Uterus (tissue), 4 donors: ENCODE measurements around the gene NFE2L3. TPM values are rescaled to one million over a fixed set of nuclear protein-coding genes. Genes with fewer than 3 reads are reported as not detected.

Experiments
- DNase-seq, 2 donors: peaks; one replicate each; pipeline ENCODE4 v3.0.0-alpha.2; 2019 to 2020
- H3K27ac ChIP-seq, 2 donors: fragments of 200-600 bp; sonication (generic); 1 replicate in 1 of 2; 2 replicates in 1 of 2; pipeline ENCODE4 v1.5.1; 2016 to 2018
- H3K27me3 ChIP-seq, 2 donors: fragments of 200-600 bp; sonication (generic); one replicate each; pipeline ENCODE4 v1.5.1; 2018 to 2019; ENCODE audit warnings: control low read depth in 1 of 2
- H3K36me3 ChIP-seq, 2 donors: fragments of 200-600 bp; sonication (generic); one replicate each; pipeline ENCODE4 v1.5.1; 2019; ENCODE audit warnings: control low read depth in 1 of 2
- H3K4me1 ChIP-seq, 2 donors: fragments of 200-600 bp; sonication (generic); one replicate each; pipeline ENCODE4 v1.5.1; 2018 to 2019; ENCODE audit warnings: control low read depth in 1 of 2
- H3K4me3 ChIP-seq, 2 donors: fragments of 200-600 bp; sonication (generic); 1 replicate in 1 of 2; 2 replicates in 1 of 2; pipeline ENCODE4 v1.5.1; 2018 to 2019; ENCODE audit warnings: mild to moderate bottlenecking in 1 of 2
- H3K9me3 ChIP-seq, 2 donors: fragments of 200-600 bp; sonication (generic); one replicate each; pipeline ENCODE4 v1.5.1; 2019; ENCODE audit warnings: control low read depth in 1 of 2
- CTCF ChIP-seq, 4 experiments: fragments of 200-600 bp in 2 of 4; fragments of 450-650 bp in 2 of 4; sonication (generic) in 2 of 4; IDR thresholded peaks; one replicate each; pipeline ENCODE4 v1.5.1; 2016 to 2019; ENCODE audit warnings: antibody characterized with exemption in 4 of 4, mild to moderate bottlenecking in 2 of 4, moderate library complexity in 1 of 4
- POLR2A ChIP-seq, 2 donors: fragments of 450-650 bp; IDR thresholded peaks; one replicate each; pipeline ENCODE4 v1.6.1; 2016; ENCODE audit warnings: antibody characterized with exemption in 2 of 2, mild to moderate bottlenecking in 1 of 2, moderate library complexity in 1 of 2
- intact Hi-C: fragments of 100-400 bp; cut with DNase I; formaldehyde crosslinking; loops from one replicate; pipeline ENCODE4 v1.15.1; 2023; ENCODE audit warnings: low total_unique reads
- total RNA-seq, 4 donors: library from RNA; depleted of rRNA in 3 of 4; stranded (reverse); fragments of >200 nt in 3 of 4; gene quantifications; one replicate each; pipeline versions ENCODE4 v1.1.0 to v1.2.4, GENCODE V29; 2014 to 2023
- donor health status: DM: yes; HTN: yes; CAD: no.

NFE2L3 gene
- total RNA-seq, 4 donors from 2014 or later: 3.6 to 6.2 (median 4.1) TPM; not detected in 1

DNA sequence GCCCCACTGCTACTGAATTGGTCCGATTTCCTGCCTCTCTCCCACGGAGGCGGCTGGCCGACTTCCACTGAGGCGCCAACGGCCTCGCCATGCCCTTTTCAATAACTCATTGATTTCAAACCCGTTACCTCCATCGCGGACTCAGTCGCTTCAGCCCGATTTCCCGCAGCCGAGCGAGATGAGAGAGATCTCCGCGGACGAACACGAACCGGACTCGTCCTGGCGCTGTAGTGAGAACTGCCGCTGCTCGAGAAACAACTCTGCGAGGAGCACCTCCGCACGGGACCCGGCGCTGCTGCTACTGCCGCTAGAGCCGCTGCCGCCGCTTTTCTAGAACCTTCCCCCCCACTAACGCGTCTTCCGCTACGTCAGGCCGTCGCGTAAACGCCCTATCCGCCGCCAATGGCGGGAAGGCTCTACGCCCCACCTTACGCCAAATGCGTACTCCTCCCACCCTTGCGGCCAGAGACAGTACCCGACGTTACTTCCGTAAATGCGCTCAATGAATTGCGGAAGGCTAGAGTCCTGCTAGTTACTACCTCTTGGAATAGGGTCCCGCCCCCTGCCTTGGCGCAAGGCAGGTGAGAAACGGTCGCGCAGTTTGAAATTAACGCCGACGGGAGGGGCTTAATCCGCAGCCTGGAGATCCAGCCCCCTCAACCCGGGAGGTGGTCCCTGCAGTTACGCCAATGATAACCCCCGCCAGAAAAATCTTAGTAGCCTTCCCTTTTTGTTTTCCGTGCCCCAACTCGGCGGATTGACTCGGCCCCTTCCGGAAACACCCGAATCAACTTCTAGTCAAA lies 48.6 kb downstream of the NFE2L3 start, which contains the start of gene HNRNPA2B1:
HNRNPA2B1 (minus strand) TSS at position 303 of the 803 bp plus-strand sequence; CDS start at position 134, 169 bp downstream.
- peak within 1 kb of the TSS; percentile 100 for H3K27ac ChIP-seq
- peak; percentile 98 for DNase-seq
- peaks cover 13% of the 10 kb centered on the region in 2 donors for H3K4me1 ChIP-seq
- intact Hi-C loops: no loop called here
- peak within 1 kb of the TSS; percentile 88 to 97 for H3K4me3 ChIP-seq
- TF ChIP-seq CTCF (IDR thresholded peaks at IDR 0.05): peak in 2 of 4 experiments; percentile 23 to 31
- peak; percentile 99 to 100 for TF ChIP-seq POLR2A (IDR thresholded peaks at IDR 0.05)
- no peaks in the 10 kb centered on the region for H3K9me3 ChIP-seq
- H3K36me3 ChIP-seq: no peaks in the 10 kb centered on the region
- no peaks in the 10 kb centered on the region for H3K27me3 ChIP-seq

GRCh38 chr7:26201247-26202018 lies 49.4 kb downstream of the NFE2L3 start, which contains the start of gene CBX3:
CBX3 (plus strand) TSS chr7:26201745; CDS start chr7:26202999, 1,254 bp downstream.
- peaks cover 6 to 13% of the 10 kb centered on the region in 2 donors for H3K4me1 ChIP-seq
- DNase-seq: peak; percentile 90
- intact Hi-C loops: no loop called here

DNA sequence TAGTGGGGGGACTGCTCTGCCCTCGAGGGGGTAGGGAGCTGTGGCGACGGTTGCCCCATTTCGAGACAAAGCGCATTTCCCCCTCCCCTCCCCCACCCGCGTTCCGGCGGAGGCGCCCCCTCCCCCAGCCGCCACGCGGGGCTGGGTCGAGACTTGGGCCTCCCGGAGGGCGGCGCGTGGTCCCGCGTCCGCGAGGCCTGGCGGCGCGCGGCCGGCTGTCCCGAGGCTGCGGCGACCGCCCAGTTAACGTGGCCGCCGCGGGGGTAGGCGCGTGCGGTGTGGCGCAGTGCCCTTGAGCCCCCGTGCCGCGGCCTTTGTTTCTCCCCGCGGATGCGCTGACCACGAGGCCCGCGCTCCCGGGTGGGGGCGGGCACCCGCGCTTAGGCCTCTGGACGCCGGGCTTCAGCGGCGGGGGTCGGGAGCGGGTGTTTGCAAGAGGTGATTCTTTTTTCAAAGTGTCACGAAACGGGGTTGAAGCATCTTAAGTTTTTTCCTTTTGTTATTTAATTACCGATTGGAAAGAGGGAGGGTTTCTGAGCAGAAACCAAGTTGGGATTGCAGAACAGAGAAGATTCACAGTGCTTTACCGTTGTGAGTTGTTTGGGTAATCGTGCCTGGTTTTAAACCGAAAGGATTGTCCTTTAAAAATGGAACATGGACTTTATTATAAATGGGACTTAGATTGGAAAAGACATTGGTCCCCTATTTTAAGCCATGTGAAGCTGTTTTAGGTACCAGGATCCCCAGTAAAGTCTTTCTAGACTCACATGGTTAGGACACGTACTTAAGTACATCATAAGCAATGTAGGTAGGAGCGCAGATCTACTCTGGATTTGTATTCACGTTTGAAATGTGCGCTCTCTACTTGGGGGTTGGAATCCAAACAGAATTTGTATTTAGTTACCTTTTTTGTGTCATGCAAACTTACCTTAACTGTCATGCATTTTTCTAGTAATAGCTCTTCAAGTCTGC lies 50.3 kb downstream of the NFE2L3 start:
- H3K4me3 ChIP-seq: peak overlapping the region; percentile 88 to 97
- H3K27ac ChIP-seq: peak overlapping the region; percentile 100
- H3K9me3 ChIP-seq: no peaks in the 10 kb centered on the region
- TF ChIP-seq CTCF (IDR thresholded peaks at IDR 0.05) (no peak), POLR2A (IDR thresholded peaks at IDR 0.05) (no peak)
- H3K27me3 ChIP-seq: no peaks in the 10 kb centered on the region
- peaks cover 0 to 5% of the 10 kb centered on the region in 2 donors for H3K4me1 ChIP-seq
- intact Hi-C loops: no loop called here
- peak in 1 of 2 donors; percentile 30 for DNase-seq
- H3K36me3 ChIP-seq: no peaks in the 10 kb centered on the region

More at GRCh38 chr7:26201247-26202018, 49.4 kb downstream of the NFE2L3 start, which contains the start of gene CBX3:
- Histone ChIP-seq H3K36me3 (no peaks in the 10 kb centered on the region), H3K4me3 (peak within 1 kb of the TSS; percentile 88 to 97), H3K27ac (peak within 1 kb of the TSS; percentile 100), H3K9me3 (no peaks in the 10 kb centered on the region), H3K27me3 (no peaks in the 10 kb centered on the region)
- TF ChIP-seq CTCF (IDR thresholded peaks at IDR 0.05): no peak
- peak; percentile 51 to 83 for TF ChIP-seq POLR2A (IDR thresholded peaks at IDR 0.05)

DNA sequence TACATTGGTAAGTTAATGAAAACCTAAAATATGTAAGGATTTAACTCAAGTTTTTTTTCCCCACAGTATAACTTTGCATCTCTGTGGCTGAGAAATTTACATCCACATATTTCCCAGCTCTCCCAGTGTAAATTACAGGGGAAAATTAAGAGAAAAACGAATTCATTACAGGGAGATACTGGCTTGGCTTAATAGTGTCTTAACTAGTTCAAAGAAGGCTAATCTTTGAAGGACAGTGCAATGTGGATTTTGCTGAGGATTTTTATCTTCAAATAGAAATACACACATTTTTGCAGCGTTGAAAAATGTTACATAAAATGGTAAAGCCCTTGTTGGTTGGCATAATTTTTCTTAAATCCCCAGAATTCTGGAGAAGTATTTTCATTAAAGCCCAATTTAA lies 51.0 kb downstream of the NFE2L3 start:
- Histone ChIP-seq H3K4me1 (no peaks in the 10 kb centered on the region), H3K4me3 (peak overlapping the region in 1 of 2 donors; percentile 88), H3K9me3 (no peaks in the 10 kb centered on the region), H3K36me3 (no peaks in the 10 kb centered on the region), H3K27me3 (no peaks in the 10 kb centered on the region), H3K27ac (peak overlapping the region; percentile 100)
- no peak for DNase-seq
- TF ChIP-seq CTCF (IDR thresholded peaks at IDR 0.05): no peak
- no peak for TF ChIP-seq POLR2A (IDR thresholded peaks at IDR 0.05)
- intact Hi-C loops: no loop called here
